Stimulated activated CD8-positive, alpha-beta memory T cell treated with anti-CD3 and anti-CD28 coated beads, Interleukin-12 subunit alpha, Interleukin-12 subunit beta, amount 100 ng/mL, for 24 hours (primary cell): Measurements from ENCODE around the gene KCNN2.
"Not testable (repeated sequence)": the region's sequence is repeated elsewhere in the genome, so short reads cannot be mapped to it uniquely, and the experiment has no call there.

Source experiments
- DNase-seq: peaks from one replicate; pipeline ENCODE4 v3.0.0-alpha.2; 2020; ENCODE audit errors: extremely low read depth

Gene KCNN2

DNA sequence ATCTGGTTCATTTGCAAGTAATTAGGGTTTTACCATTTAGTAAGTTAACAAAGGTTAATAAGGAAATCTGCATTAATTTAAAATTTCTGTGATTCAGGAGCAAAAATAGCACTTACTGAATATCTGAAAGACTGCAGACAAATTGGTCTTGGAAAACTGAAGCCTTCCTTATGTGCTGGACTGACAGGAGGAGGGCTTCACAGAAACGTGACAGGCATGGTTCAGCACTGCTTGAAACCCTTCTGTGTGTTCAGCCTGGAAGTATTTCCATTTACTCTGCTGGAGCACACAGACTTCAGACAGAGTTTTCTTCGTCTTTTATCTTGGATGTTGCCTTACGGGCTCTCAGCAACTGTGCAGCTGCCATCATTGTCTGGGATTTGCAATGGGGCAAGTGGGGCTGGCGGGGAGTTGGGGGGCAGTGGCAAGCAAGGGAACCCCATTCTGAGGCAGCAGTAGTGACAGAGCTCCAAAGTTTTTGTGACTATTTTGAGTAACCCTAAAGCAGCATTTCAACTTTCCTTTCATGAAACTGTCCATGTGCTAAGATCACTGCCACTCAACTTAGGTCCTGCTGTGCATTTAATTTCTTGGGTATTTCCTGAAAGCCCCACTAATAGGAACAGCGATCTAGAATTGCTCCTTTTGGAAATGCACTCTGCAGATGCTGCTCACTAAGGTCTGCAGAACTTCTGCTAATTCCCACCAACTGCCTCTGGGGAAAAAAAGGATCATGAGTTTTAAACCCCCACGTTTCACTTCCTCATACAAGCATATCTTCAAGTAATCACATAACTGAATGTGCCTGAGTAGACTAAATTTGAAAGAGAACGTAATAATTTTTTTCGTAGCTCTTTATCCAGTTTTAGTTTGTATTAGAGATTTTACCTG is 56.6 kb downstream of the KCNN2 start:
- DNase-seq: no peak

- DNase-seq: no peak
These were observed 57.2 kb downstream of the KCNN2 start for GRCh38 chr5:114419067-114419388.

DNA sequence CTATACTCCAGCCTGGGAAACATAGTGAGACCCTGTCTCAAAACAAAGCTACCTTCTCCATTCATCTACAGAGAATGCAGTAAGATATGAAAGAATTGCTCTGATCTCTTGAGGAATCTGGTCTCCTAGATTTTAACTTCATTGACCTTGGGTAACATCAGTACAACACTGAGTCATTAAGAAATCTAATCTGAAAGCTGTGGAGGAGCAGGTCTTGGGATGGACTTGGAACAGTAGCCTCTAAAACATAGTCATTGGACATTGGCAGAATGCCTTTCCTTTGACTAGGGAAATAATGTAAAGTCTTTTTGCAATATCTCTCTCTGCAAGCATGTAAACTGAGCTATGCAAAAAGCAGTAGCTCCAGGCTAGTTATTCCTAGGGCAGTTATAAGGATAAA is 58.1 kb downstream of the KCNN2 start:
- DNase-seq: no peak

GRCh38 chr5:114427204-114427603 is 65.3 kb downstream of the KCNN2 start:
- no peak for DNase-seq

DNA sequence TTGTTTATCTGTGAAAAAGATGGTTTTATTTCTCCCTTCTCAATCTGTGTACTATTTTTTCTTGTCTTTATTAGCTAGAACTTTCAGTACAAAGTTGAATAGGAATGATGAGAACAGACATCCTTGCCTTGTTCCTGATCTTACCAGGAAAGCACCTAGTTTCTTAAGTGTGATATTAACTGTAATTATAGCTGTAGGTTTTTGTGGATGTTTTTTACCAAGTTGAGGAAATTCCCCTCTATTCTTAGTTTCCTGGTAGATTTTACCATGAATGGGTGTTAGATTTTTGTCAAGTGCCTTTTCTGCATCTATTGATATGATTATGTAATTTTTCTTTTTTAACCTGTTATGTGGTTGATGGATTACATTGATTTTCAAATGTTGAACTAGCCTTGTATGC is 68.7 kb downstream of the KCNN2 start:
- no peak for DNase-seq

DNA sequence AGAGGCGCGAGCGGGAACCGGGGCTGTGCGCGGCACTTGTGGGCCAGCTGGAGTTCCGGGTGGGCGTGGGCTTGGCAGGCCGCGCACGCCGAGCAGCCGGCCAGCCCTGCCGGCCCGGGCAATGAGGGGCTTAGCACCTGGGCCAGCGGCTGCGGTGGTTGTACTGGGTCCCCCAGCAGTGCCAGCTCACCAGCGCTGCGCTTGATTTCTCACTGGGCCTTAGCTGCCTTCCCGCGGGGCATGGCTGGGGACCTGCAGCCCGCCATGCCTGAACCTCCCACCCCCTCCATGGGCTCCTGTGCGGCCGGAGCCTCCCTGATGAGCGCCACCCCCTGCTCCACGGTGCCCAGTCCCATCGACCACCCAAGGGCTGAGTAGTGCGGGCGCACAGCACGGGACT is 70.8 kb downstream of the KCNN2 start:
- DNase-seq: not testable (repeated sequence)

- DNase-seq: no peak
These were observed 72.7 kb downstream of the KCNN2 start for GRCh38 chr5:114434396-114435219.

- DNase-seq: no peak
These were observed 73.3 kb downstream of the KCNN2 start for GRCh38 chr5:114435220-114435481.

DNA sequence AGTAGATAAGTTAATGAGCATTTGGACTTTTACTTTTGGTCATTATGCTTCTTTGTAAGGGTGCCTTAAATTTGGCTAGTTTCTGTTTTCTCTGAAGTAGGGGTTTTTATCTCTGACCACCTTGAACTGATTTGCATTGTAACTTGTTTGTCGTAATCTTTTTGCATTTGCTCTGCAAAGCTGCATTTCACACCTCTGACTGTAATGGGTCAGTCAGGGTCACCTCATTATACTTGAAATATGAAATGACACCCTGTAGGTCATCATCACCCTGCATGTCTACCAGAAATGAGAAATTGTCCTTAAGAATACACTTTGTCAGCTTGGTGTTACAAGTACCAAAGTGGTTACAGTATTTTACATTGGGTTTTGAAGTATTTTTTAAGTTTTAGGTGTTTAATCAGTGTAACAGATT is 74.0 kb downstream of the KCNN2 start:
- no peak for DNase-seq

DNA sequence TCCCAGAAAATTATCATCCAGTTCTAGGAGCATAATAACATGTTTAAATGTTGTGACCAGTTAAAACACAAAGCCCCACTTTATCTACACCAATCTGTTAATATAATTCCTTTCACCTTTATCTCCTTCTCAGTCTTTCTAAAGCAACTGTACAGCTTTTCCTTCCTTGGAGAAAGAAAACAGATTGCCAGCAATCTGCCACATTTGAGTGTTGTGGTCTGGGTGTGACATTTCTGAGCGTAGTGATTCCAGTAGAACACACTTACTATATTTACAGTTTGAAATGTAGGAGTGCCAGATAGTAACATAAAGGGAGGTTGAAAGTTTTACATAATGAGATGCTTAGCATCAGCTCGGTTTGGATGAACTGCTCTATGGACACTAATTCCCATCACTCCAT is 76.1 kb downstream of the KCNN2 start:
- no peak for DNase-seq

GRCh38 chr5:114438471-114438870 is 76.6 kb downstream of the KCNN2 start:
- DNase-seq: no peak

GRCh38 chr5:114447084-114447773 is 85.4 kb downstream of the KCNN2 start:
- DNase-seq: no peak

DNA sequence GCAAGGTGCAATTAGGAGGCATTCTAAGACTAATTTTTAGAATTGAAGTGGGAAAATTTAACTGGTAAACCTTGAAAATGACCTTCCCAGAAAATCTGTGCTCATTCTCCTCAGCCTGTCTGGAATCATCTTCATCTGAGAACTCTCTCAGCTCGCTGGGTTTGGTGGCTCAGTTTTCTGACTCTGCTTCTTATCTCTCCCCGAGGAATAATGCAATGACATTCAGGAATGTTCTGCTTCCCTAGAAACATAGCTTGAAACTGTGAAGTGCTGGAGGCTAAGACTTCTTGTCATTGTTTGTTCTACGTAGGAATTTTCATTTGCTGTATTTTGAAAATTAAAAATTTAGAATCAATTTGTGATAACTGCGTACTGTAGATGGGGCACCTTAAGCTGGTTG is 86.6 kb downstream of the KCNN2 start:
- DNase-seq: no peak

DNA sequence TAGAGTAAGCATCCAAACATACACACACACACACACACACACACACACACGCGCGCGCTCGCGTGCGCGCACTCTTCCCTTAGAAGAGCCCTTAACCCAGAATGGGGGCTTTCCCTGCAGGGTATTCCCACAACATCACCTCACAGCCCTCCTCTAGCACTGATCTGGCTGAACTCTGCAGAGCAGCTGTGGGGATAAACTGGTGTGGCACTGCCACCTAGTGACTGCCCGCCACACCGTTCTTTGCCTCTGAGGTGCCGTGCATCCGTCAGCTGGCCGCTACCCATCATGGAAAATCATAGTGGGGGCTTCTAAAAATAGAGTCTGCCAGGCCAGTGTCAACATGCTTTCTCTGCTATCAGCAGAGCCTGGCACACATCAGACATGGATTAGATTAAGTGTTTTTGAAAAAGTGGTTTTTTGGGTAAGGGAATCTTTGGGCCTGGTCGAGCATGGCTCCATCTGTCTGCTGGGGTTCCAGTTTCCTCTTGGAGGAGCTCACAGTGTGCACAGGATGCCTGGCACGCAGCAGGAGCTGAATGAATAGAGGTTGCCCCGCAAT is 88.1 kb downstream of the KCNN2 start:
- peak; percentile 0 for DNase-seq

- DNase-seq: no peak
These were observed 88.6 kb downstream of the KCNN2 start for GRCh38 chr5:114450437-114450836.

- no peak for DNase-seq
These were observed 96.9 kb downstream of the KCNN2 start for GRCh38 chr5:114458726-114459125.

- DNase-seq: no peak
These were observed 105.3 kb downstream of the KCNN2 start for GRCh38 chr5:114467171-114467570.

GRCh38 chr5:114467729-114468128 is 105.9 kb downstream of the KCNN2 start:
- no peak for DNase-seq

DNA sequence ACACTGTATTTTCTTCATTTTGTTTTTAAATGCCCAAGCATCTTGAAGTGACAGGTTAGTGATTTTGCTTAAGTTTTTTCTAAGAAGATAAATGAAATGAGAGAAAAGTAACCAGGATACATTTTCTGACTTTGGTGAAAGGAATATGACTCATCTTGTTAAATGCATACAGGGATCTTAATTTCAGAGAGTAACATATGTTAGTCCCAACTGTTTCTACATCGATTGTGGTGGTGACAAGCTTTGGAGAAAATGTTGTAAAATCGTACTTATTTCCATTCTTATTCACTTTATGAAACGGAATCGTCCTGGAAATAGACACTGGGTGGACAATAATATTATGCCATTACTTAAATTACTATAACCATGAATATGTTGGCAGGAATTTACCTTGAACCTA is 107.5 kb downstream of the KCNN2 start:
- DNase-seq: no peak

DNA sequence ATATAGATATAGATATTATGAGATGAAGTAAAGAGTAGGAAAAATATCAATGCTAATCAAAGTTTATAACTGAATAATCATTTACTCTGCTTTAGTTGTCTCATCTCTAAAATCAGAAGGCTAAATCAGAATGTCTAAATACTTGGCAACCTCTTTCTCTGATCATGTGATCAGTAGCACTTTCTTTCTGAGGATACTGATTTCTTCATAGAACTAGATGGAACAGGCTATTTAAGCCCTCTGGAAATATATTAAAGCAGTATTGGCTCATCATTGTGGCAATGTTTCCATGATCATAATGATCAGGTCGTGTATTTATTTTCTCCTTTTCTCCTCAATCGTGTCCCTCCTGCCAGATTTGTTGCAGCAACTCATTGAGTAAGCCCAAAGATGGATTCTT is 109.7 kb downstream of the KCNN2 start:
- DNase-seq: no peak

DNA sequence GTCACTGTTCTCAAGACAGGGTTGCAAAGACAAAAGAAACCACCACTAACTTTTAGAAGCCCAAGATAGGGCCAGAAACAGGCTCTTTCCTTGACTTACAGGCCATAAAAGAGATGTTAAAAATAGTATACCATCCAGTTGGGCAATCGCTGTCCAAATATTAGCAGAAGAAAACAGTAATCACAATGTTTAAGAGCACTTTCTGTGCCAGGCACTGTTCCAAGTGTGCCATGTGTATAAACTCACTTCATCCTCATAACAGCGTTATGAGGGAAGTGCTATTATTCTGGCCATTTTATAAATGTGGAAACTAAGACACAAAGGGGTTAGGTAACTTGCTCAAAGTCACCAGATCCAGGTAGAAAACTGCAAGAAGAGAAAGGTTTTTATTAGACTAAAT is 111.7 kb downstream of the KCNN2 start:
- no peak for DNase-seq

GRCh38 chr5:114477816-114478334 is 116.0 kb downstream of the KCNN2 start:
- no peak for DNase-seq
